ENCODE measurements around the gene PVALEF.

The PVALEF gene

DNA sequence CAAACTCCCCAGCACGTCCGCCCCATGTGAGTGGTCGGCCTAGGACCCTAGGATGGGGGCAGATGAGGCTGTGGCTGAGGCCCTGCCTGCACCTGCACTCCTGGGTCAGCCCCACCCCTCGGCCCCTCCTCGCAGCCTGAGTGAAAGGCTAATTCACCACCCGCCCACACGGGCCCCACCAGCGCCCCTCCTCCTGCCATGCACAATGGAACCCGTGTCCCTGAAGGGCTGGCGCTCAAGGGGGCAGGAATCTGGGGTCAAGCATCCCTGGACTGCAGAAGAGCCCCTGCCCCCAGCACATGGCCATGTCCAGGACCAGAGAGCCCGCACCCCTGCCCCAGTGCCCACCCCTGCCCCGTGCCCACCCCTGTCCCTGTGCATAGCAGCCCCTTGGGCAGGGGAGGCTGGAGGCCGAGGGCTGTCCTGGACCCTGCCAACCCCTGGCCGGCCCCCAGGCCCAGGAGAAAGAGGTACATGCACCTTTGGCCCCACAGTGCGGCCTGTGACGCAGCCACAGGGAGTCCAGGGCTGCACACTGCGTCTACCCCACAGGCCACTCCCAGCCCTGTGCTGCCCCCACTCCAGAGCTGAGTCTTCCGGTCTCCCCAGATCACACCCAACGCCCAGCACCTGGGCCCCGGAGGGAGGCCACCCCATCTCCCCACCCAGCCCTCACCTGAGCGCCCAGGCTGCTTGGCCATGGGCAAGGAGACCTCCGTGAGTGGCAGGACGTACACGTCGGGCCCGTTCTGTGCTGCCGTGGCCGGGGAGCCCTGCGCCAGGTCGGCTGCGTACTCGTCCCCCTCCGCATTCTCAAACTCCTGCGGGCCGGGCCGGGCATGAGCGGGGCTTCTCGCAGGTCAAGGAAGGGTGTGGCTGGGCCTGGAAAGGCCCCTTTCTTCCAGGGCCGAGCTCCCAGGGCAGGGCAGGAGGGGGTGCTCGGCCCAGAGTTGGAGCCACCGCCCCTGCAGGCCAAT is 34.6 kb upstream of the PVALEF start:
- TF ChIP-seq, protein P1, sequence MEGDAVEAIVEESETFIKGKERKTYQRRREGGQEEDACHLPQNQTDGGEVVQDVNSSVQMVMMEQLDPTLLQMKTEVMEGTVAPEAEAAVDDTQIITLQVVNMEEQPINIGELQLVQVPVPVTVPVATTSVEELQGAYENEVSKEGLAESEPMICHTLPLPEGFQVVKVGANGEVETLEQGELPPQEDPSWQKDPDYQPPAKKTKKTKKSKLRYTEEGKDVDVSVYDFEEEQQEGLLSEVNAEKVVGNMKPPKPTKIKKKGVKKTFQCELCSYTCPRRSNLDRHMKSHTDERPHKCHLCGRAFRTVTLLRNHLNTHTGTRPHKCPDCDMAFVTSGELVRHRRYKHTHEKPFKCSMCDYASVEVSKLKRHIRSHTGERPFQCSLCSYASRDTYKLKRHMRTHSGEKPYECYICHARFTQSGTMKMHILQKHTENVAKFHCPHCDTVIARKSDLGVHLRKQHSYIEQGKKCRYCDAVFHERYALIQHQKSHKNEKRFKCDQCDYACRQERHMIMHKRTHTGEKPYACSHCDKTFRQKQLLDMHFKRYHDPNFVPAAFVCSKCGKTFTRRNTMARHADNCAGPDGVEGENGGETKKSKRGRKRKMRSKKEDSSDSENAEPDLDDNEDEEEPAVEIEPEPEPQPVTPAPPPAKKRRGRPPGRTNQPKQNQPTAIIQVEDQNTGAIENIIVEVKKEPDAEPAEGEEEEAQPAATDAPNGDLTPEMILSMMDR (IDR thresholded peaks at IDR 0.05; ENCODE audit: low read depth, low read length): no peak
- no peak for DNase-seq (ENCODE audit: extremely low read depth, low read depth)

DNA sequence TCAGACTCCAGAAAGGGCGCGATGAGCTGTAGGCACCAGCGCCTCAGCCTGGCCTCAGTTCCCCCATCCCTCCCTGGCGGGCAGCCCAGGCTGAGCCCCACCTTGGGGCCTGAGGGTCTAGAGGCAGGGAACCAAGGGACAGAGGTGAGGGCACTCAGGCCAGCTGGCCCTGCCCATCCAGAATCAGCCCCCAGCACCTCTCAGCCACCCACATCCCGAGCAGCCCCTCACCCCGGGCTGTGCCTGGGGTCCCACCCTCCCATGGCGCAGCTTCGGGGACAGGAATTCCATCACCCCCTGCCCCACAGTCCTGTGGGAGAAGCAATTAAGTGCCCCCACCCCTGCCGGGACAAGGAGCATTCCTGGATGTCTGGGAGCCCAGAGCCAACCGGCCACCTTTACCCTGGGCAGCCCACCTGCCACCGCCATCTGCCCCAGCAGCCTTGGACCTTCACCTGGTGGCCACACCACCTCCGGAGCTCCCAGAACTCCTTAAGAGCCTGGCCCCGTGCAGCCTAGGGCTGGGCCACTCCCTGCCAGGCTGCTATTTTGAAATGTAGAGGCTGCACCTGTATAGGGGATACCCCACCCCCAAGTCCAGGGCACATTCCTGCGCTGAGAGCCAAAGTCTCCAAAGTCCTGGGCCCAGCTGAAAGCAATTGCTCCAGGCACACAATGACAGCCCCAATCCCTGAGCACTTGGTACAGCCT is 33.7 kb upstream of the PVALEF start:
- no peak for DNase-seq (ENCODE audit: extremely low read depth, low read depth)
- TF ChIP-seq, protein P1 (IDR thresholded peaks at IDR 0.05; ENCODE audit: low read depth, low read length): no peak

DNA sequence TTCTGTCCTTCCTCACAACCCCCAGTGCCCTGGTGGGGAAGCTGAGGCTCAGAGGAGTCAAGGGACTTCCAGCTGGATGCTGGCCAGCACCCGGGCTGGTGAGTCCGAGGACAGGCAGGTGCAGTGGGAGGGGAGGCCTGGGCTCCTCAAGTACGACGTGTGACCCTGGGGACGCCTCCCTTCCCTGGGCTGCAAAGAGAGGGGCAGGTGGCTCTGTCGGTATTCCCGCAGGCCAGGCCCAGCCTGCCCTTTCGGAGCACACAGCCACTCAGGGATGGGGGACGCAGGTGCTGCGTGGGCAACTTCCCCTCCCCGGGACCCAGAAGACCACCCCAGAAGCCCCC is 33.1 kb upstream of the PVALEF start:
- TF ChIP-seq, protein P1 (IDR thresholded peaks at IDR 0.05; ENCODE audit: low read depth, low read length): no peak
- no peak for DNase-seq (ENCODE audit: extremely low read depth, low read depth)

DNA sequence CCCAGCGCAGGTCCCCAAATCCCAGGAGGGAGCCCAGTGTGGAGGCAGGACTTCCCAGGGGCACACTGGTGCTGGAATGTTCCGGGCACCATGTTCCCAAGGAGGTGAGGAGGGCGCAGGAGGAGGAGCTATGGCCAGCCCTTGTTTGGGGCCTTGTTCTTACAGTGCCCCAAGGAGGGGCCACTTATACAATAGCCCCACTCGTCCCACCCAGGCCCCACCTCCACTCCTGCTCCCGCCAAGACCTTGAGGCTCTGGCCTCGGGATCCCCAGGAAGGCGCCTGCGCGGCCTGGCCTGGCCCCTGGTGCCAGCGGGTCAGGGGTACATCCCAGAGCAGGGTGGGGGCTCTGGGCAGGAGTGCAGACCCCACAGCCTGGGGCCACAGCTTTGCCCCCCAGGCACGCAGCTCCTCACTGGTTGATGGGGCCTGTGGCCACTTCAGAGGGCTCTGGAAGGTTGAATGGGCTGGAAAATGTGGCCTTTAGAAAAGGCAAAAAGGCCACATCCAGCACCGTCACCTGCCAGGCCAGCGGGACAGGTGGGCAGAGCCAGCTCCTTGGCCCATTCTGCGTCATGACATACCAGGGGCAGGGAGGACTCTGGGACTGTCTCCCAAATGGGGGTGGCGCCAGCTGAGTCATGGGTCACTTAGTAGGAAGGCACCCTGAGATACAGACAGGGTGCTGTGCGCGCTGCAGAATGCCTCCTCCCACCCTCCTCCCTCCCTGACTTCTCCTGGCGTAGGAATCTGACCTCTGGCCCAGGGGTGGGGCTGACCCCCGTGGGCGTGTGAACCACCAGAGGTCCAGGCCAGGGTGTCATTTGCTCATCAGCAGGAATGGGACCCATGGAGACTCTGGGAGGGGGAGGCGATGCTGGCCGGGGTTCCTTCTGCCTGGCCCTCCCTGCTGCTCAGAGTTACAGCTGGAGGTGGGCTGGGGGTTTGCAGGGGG is 32.3 kb upstream of the PVALEF start:
- TF ChIP-seq, protein P1 (IDR thresholded peaks at IDR 0.05; ENCODE audit: low read depth, low read length): no peak
- no peak for DNase-seq (ENCODE audit: extremely low read depth, low read depth)

DNA sequence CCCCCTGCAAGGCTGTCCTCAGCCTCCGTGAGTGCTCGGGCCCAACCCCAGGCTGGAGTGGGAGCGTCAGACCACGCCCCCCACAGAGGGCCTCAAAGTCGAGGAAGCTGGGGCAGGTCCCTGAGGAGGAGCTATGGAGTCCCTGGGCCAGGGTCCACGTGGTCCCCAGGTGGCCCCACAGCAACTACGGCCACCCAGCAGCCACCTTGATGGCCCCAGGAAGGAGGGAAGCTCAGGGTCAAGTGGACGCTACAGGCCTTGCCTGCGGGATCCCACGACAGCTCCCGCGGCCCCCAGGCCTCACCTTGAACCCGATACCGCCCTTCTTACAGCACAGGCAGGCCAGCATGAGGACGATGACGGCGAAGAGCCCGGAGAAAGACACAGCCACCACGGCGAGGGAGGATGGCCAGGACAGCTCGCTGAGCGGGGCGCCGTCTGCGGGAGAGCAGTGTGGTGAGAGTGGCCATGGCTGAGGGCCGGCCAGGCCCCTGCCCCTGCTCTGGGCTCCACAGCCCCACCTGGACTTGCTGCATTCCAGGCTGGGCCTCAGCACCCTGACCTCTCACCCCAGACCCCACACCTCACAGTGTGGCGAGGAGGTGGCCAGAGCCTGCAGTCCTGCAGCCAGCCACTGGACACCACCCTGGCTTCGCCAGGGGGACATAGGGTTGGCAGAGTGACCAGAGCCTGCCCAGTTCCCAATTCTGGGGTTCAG is 31.1 kb upstream of the PVALEF start:
- TF ChIP-seq, protein P1 (IDR thresholded peaks at IDR 0.05; ENCODE audit: low read depth, low read length): no peak
- DNase-seq (ENCODE audit: extremely low read depth, low read depth): no peak

DNA sequence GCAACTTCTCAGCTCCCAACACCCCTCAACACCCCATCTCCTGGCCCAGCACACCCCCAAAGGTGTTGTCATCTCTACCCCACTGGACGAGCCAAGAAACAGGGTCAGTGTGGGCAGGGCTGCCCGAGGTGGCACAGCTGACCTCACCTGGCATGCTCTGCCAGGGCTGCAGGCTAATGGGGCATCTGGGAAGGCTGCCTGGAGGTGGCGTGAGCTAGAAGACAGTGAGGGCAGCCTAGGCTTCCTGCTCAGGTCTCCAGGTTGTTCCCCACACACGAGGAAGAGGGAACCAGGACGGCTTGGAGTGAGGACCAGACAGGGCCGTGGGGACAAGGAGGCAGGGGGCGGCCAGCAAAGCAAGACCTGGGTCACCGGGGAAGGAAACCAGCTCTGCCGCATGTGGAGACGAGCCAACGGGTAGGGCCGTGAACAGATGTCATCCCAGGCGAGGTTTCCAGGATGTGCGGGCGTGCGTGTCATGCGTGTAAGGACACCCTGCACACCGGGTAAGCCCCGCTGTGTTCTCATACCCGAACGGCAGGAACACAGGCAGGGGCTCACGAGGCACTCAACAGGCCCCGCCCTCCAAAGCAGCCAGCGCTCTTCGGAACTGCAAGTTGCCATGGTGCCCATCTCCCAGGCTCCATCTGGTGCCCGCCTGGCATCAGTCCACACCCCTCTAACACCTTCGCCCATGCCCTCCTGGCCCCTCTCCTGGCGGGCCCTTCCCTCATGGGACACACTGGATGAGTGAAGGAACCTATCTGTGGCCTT is 29.6 kb upstream of the PVALEF start:
- DNase-seq (ENCODE audit: extremely low read depth, low read depth): no peak

More for the DNA sequence above, 29.6 kb upstream of the PVALEF start:
- TF ChIP-seq, protein P1 (IDR thresholded peaks at IDR 0.05; ENCODE audit: low read depth, low read length): no peak
